GM18951 (cell line): ENCODE results near the gene FOXP1.

Experiments
- POLR2A ChIP-seq: IDR thresholded peaks from 4 replicates; pipeline ENCODE4 v1.6.1; 2011; ENCODE audit warnings: mild to moderate bottlenecking; ENCODE audit not compliant: insufficient read length, insufficient read depth; ENCODE audit errors: extremely low read depth
- in situ Hi-C: fragments of 300-500 bp; cut with MboI; formaldehyde crosslinking; loops from one replicate; pipeline ENCODE4 v1.12.0; 2022; ENCODE audit warnings: low sequenced_read_pairs, mixed read lengths, inconsistent platforms; ENCODE audit not compliant: unreplicated experiment

The FOXP1 gene

GRCh38 chr3:71152039-71152891 is 431.3 kb downstream of the FOXP1 start:
- TF ChIP-seq POLR2A, result no peak
- in situ Hi-C loops, result no loop called here

- TF ChIP-seq POLR2A, result no peak
- in situ Hi-C loops, result no loop called here
Measured at GRCh38 chr3:71149959-71150954, 433.3 kb downstream of the FOXP1 start.

- in situ Hi-C loops, result no loop called here
Measured at GRCh38 chr3:71148455-71149060, 435.0 kb downstream of the FOXP1 start.

GRCh38 chr3:71146673-71147072 is 436.9 kb downstream of the FOXP1 start:
- in situ Hi-C loops, result no loop called here
- no peak for TF ChIP-seq POLR2A

More at GRCh38 chr3:71148455-71149060, 435.0 kb downstream of the FOXP1 start:
- TF ChIP-seq POLR2A, result no peak

- in situ Hi-C loops, result no loop called here
- no peak for TF ChIP-seq POLR2A
Measured at GRCh38 chr3:71145954-71146353, 437.6 kb downstream of the FOXP1 start.

- TF ChIP-seq POLR2A, result no peak
- in situ Hi-C loops, result no loop called here
Measured at GRCh38 chr3:71144525-71145253, 438.8 kb downstream of the FOXP1 start.

GRCh38 chr3:71143493-71143892 is 440.0 kb downstream of the FOXP1 start:
- in situ Hi-C loops, result no loop called here

GRCh38 chr3:71142441-71143161 is 440.9 kb downstream of the FOXP1 start:
- TF ChIP-seq POLR2A, result no peak
- in situ Hi-C loops, result no loop called here

More at GRCh38 chr3:71143493-71143892, 440.0 kb downstream of the FOXP1 start:
- TF ChIP-seq POLR2A, result no peak

GRCh38 chr3:71140477-71140876 is 443.1 kb downstream of the FOXP1 start:
- in situ Hi-C loops, result no loop called here
- no peak for TF ChIP-seq POLR2A

- in situ Hi-C loops, result no loop called here
- TF ChIP-seq POLR2A, result no peak
Measured at GRCh38 chr3:71139496-71139895, 444.0 kb downstream of the FOXP1 start.

GRCh38 chr3:71138410-71138809 is 445.1 kb downstream of the FOXP1 start:
- in situ Hi-C loops, result no loop called here
- no peak for TF ChIP-seq POLR2A

GRCh38 chr3:71136276-71136675 is 447.3 kb downstream of the FOXP1 start:
- TF ChIP-seq POLR2A, result no peak
- in situ Hi-C loops, result no loop called here
